WTC11 (cell line): Measurements from ENCODE around the gene RELT. TPM values are rescaled to one million over a fixed set of nuclear protein-coding genes. Genes with fewer than 3 reads are reported as not detected.

ENCODE experiments used
- ATAC-seq: fragments of 200-7000 bp; cut with Tn5 transposase; 2 replicates; pipeline ENCODE4 v1.10.0; 2021; ENCODE audit warnings: mild to moderate bottlenecking, moderate library complexity
- CTCF ChIA-PET: fragments of 300-600 bp; sonication (Branson Sonifier 250); formaldehyde crosslinking; loops from one replicate; lab custom pipeline; 2021; ENCODE audit warnings: antibody characterized with exemption; lab: Charles Lee
- POLR2A ChIA-PET: fragments of 350-600 bp; sonication (Branson Sonifier 250); formaldehyde crosslinking; loops from one replicate; lab custom pipeline; 2021; ENCODE audit warnings: antibody characterized with exemption; lab: Charles Lee
- DNase-seq: peaks from one replicate; pipeline ENCODE4 v3.0.0; 2021; ENCODE audit warnings: low spot score
- H3K27ac Mint-ChIP-seq: 2 replicates; pipeline ENCODE4 v1.8.0; 2021; ENCODE audit warnings: mixed read lengths
- H3K27me3 Mint-ChIP-seq: 2 replicates; pipeline ENCODE4 v1.8.0; 2021; ENCODE audit warnings: low read depth, mild to moderate bottlenecking, moderate library complexity, mixed read lengths
- H3K36me3 Mint-ChIP-seq: 2 replicates; pipeline ENCODE4 v1.8.0; 2021; ENCODE audit warnings: mixed read lengths
- H3K4me1 Mint-ChIP-seq: 2 replicates; pipeline ENCODE4 v1.8.0; 2022; ENCODE audit warnings: mixed read lengths
- H3K4me3 Mint-ChIP-seq: 2 replicates; pipeline ENCODE4 v1.8.0; 2021; ENCODE audit warnings: mild to moderate bottlenecking, moderate library complexity, mixed read lengths
- H3K9me3 Mint-ChIP-seq: 2 replicates; pipeline ENCODE4 v1.8.0; 2021; ENCODE audit warnings: mixed read lengths
- AFF4 ChIP-seq: sonication (generic); formaldehyde crosslinking; IDR thresholded peaks from 2 replicates; pipeline ENCODE4 v1.8.1; 2023; ENCODE audit warnings: mild to moderate bottlenecking, missing genetic modification reagents, borderline replicate concordance
- ATF6 ChIP-seq: sonication (generic); formaldehyde crosslinking; IDR thresholded peaks from 2 replicates; pipeline ENCODE4 v1.8.1; 2023; ENCODE audit warnings: mild to moderate bottlenecking, missing genetic modification reagents
- CREM ChIP-seq: sonication (generic); formaldehyde crosslinking; IDR thresholded peaks from 2 replicates; pipeline ENCODE4 v1.8.1; 2022; ENCODE audit warnings: mild to moderate bottlenecking, missing genetic modification reagents, moderate library complexity
- E2F5 ChIP-seq: sonication (generic); formaldehyde crosslinking; IDR thresholded peaks from 2 replicates; pipeline ENCODE4 v1.8.1; 2022; ENCODE audit warnings: mild to moderate bottlenecking, moderate library complexity, missing genetic modification reagents
- IRF1 ChIP-seq: sonication (generic); formaldehyde crosslinking; IDR thresholded peaks from 2 replicates; pipeline ENCODE4 v1.8.0; 2023; ENCODE audit warnings: missing genetic modification reagents
- JAZF1 ChIP-seq: fragments of 250-450 bp; sonication (Bioruptor Pico); IDR thresholded peaks from 2 replicates; pipeline ENCODE4 v1.9.0; 2021; ENCODE audit warnings: moderate library complexity, mild to moderate bottlenecking, inconsistent platforms
- JUN ChIP-seq: sonication (generic); formaldehyde crosslinking; IDR thresholded peaks from 2 replicates; pipeline ENCODE4 v1.8.0; 2023; ENCODE audit warnings: mild to moderate bottlenecking, missing genetic modification reagents
- NFE2L1 ChIP-seq: sonication (generic); formaldehyde crosslinking; IDR thresholded peaks from 2 replicates; pipeline ENCODE4 v1.8.1; 2023; ENCODE audit warnings: missing genetic modification reagents
- NR1H2 ChIP-seq: sonication (generic); formaldehyde crosslinking; IDR thresholded peaks from 2 replicates; pipeline ENCODE4 v1.9.0; 2021; ENCODE audit warnings: mild to moderate bottlenecking, moderate library complexity, missing genetic modification reagents
- OVOL2 ChIP-seq: fragments of 250-450 bp; sonication (Bioruptor Pico); IDR thresholded peaks from 2 replicates; pipeline ENCODE4 v1.9.0; 2021; ENCODE audit warnings: mild to moderate bottlenecking, borderline replicate concordance
- PRRX2 ChIP-seq: fragments of 250-450 bp; sonication (Bioruptor Pico); IDR thresholded peaks from 2 replicates; pipeline ENCODE4 v1.8.0; 2021; ENCODE audit warnings: mild to moderate bottlenecking
- RORB ChIP-seq: fragments of 250-450 bp; sonication (Bioruptor Pico); IDR thresholded peaks from 2 replicates; pipeline ENCODE4 v1.9.0; 2021; ENCODE audit warnings: mild to moderate bottlenecking
- SMAD3 ChIP-seq: sonication (generic); formaldehyde crosslinking; IDR thresholded peaks from 2 replicates; pipeline ENCODE4 v1.8.0; 2022; ENCODE audit warnings: missing genetic modification reagents, mild to moderate bottlenecking, borderline replicate concordance
- TEAD4 ChIP-seq: sonication (generic); formaldehyde crosslinking; IDR thresholded peaks from 2 replicates; pipeline ENCODE4 v1.8.0; 2022; ENCODE audit warnings: mild to moderate bottlenecking, missing genetic modification reagents
- ZNF396 ChIP-seq: fragments of 250-450 bp; sonication (Bioruptor Pico); IDR thresholded peaks from 2 replicates; pipeline ENCODE4 v1.8.0; 2021; ENCODE audit warnings: mild to moderate bottlenecking, moderate library complexity, borderline replicate concordance
- ZNF416 ChIP-seq: fragments of 250-450 bp; sonication (Bioruptor Pico); IDR thresholded peaks from 2 replicates; pipeline ENCODE4 v1.9.0; 2021; ENCODE audit warnings: mild to moderate bottlenecking, inconsistent platforms
- total RNA-seq: library from RNA; stranded (reverse); gene quantifications from 3 replicates; pipeline ENCODE4 v1.2.3, GENCODE V29; 2021
- TF ChIP-seq, protein P1 (sequence below): fragments of 250-450 bp; sonication (Bioruptor Pico); IDR thresholded peaks from 2 replicates; pipeline ENCODE4 v1.8.0; 2021; ENCODE audit warnings: mild to moderate bottlenecking
- TF ChIP-seq, protein P2 (sequence below): sonication (generic); formaldehyde crosslinking; IDR thresholded peaks from 2 replicates; pipeline ENCODE4 v1.8.0; 2023; ENCODE audit warnings: missing genetic modification reagents, mild to moderate bottlenecking, borderline replicate concordance
- TF ChIP-seq, protein P3 (sequence below): sonication (generic); formaldehyde crosslinking; IDR thresholded peaks from 2 replicates; pipeline ENCODE4 v1.8.0; 2022; ENCODE audit warnings: mild to moderate bottlenecking, missing genetic modification reagents

RELT gene
- total RNA-seq, 1 experiment from 2014 or later = 6.7 TPM

DNA sequence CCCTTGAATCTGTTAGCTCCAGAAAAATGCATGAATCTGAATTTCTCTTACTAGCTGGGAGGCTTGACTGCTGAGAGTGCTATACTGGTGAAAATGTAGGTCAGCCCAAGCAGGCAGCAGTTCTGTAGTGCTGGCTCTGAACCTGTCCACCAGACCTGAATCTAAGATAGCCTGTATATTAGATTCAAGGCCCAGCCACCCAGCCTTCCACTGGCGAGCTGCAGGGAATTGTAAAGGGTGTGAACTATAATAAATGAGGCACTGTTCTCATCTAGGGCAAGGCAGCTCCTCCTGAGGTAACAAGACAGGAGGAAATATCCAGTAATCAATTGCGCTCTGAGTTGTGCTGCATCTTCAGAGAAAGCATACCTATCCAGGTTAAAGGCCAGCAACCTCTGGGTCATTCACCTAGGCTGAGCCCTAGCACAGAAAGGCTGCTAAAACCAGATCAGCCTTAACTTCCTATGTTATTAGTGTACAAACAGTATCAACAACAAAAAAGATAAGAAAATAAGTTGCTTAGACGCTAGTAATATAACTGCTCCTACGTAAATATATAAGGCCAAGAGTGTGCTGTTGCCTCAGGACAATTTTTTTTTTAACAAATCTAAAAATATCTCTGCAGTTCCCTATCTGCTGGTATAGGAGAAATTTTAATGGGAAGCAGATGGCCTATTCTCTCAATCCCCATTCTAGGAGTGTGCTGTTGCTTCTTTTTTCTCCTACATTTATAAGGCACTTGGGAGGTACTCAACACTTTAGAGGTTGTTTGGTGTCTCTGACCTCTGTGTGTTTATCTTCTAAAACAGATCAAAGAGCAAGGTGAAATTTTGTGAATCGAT lies 63.0 kb downstream of the RELT start:
- H3K27ac Mint-ChIP-seq = peak overlapping the region; percentile 21; the same call in 1 of the 2 replicates
- no peak for DNase-seq
- H3K4me3 Mint-ChIP-seq = no peak overlapping the region
- TF ChIP-seq ZNF396 (CRISPR knock-in tag) (no peak), IRF1 (CRISPR knock-in tag) (no peak), ATF6 (CRISPR knock-in tag) (no peak), CREM (no peak), SMAD3 (CRISPR knock-in tag) (no peak), TEAD4 (CRISPR knock-in tag) (no peak), JUN (CRISPR knock-in tag) (no peak), OVOL2 (CRISPR knock-in tag) (no peak), AFF4 (CRISPR knock-in tag) (no peak)
- TF ChIP-seq, protein P1, sequence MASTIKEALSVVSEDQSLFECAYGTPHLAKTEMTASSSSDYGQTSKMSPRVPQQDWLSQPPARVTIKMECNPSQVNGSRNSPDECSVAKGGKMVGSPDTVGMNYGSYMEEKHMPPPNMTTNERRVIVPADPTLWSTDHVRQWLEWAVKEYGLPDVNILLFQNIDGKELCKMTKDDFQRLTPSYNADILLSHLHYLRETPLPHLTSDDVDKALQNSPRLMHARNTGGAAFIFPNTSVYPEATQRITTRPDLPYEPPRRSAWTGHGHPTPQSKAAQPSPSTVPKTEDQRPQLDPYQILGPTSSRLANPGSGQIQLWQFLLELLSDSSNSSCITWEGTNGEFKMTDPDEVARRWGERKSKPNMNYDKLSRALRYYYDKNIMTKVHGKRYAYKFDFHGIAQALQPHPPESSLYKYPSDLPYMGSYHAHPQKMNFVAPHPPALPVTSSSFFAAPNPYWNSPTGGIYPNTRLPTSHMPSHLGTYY (CRISPR knock-in tag) = no peak
- peaks cover 15% of the 10 kb centered on the region for H3K4me1 Mint-ChIP-seq
- H3K27me3 Mint-ChIP-seq = no peaks in the 10 kb centered on the region
- CTCF ChIA-PET = interaction anchor here (0.9 to 1.0 kb wide), 4 partner anchors 40 to 222 kb away, joined by 3 to 7 read pairs (median 4); no protein-coding TSS in a partner anchor
- H3K36me3 Mint-ChIP-seq = no peaks in the 10 kb centered on the region; the same call in 1 of the 2 replicates
- H3K9me3 Mint-ChIP-seq = no peaks in the 10 kb centered on the region
- POLR2A ChIA-PET = interaction anchor here (0.6 kb wide), 1 partner anchor 13 kb away, joined by 3 read pairs; no protein-coding TSS in a partner anchor
- no peak; the same call in 1 of the 2 replicates for ATAC-seq

GRCh38 chr11:73445980-73446379 lies 69.8 kb downstream of the RELT start:
- Mint-ChIP-seq H3K36me3 (no peaks in the 10 kb centered on the region; the same call in 1 of the 2 replicates), H3K4me1 (peaks cover 11% of the 10 kb centered on the region), H3K4me3 (no peak overlapping the region), H3K9me3 (peaks cover 3% of the 10 kb centered on the region), H3K27ac (no peak overlapping the region), H3K27me3 (no peaks in the 10 kb centered on the region)
- ChIA-PET CTCF (no interaction called here), POLR2A (no interaction called here)
- ATAC-seq (no peak), DNase-seq (no peak)
- TF ChIP-seq RORB (no peak), PRRX2 (no peak), JUN (CRISPR knock-in tag) (no peak), JAZF1 (CRISPR knock-in tag) (no peak), ZNF416 (CRISPR knock-in tag) (no peak), E2F5 (CRISPR knock-in tag) (no peak), NR1H2 (CRISPR knock-in tag) (no peak), NFE2L1 (CRISPR knock-in tag) (no peak)
- TF ChIP-seq, protein P2, sequence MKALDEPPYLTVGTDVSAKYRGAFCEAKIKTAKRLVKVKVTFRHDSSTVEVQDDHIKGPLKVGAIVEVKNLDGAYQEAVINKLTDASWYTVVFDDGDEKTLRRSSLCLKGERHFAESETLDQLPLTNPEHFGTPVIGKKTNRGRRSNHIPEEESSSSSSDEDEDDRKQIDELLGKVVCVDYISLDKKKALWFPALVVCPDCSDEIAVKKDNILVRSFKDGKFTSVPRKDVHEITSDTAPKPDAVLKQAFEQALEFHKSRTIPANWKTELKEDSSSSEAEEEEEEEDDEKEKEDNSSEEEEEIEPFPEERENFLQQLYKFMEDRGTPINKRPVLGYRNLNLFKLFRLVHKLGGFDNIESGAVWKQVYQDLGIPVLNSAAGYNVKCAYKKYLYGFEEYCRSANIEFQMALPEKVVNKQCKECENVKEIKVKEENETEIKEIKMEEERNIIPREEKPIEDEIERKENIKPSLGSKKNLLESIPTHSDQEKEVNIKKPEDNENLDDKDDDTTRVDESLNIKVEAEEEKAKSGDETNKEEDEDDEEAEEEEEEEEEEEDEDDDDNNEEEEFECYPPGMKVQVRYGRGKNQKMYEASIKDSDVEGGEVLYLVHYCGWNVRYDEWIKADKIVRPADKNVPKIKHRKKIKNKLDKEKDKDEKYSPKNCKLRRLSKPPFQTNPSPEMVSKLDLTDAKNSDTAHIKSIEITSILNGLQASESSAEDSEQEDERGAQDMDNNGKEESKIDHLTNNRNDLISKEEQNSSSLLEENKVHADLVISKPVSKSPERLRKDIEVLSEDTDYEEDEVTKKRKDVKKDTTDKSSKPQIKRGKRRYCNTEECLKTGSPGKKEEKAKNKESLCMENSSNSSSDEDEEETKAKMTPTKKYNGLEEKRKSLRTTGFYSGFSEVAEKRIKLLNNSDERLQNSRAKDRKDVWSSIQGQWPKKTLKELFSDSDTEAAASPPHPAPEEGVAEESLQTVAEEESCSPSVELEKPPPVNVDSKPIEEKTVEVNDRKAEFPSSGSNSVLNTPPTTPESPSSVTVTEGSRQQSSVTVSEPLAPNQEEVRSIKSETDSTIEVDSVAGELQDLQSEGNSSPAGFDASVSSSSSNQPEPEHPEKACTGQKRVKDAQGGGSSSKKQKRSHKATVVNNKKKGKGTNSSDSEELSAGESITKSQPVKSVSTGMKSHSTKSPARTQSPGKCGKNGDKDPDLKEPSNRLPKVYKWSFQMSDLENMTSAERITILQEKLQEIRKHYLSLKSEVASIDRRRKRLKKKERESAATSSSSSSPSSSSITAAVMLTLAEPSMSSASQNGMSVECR (CRISPR knock-in tag) = no peak
- TF ChIP-seq, protein P3, sequence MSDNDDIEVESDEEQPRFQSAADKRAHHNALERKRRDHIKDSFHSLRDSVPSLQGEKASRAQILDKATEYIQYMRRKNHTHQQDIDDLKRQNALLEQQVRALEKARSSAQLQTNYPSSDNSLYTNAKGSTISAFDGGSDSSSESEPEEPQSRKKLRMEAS = no peak
